Panc1 (cell line): Measurements from ENCODE around the gene ADPRS.

Source experiments
- CTCF ChIP-seq: fragments of 450-650 bp; IDR thresholded peaks from 2 replicates; pipeline ENCODE4 v1.5.1; 2017; ENCODE audit warnings: mild to moderate bottlenecking
- POLR2AphosphoS5 ChIP-seq: IDR thresholded peaks from 2 replicates; pipeline ENCODE4 v1.6.1; 2012; ENCODE audit warnings: mild to moderate bottlenecking, low read depth, low read length, moderate library complexity
- SIN3A ChIP-seq: IDR thresholded peaks from 2 replicates; pipeline ENCODE4 v1.6.1; 2012; ENCODE audit warnings: low read depth, mild to moderate bottlenecking, low read length, moderate library complexity, borderline replicate concordance; ENCODE audit not compliant: insufficient read depth

- TF ChIP-seq CTCF (no peak), POLR2AphosphoS5 (no peak), SIN3A (no peak)
Observed at GRCh38 chr1:36137776-36138175, 49.1 kb downstream of the ADPRS start.
